Cardiac muscle cell (in vitro differentiated cells and primary cell): ENCODE results near the gene TLE4. TPM values are rescaled to one million over a fixed set of nuclear protein-coding genes. Genes with fewer than 3 reads are reported as not detected.

Experiments used
- DNase-seq, 2 donors: peaks; one replicate each; pipeline versions ENCODE4 v3.0.0 to v3.0.0-alpha.2; 2010 to 2017; ENCODE audit warnings: low read depth in 1 of 2, low spot score in 1 of 2
- H3K27ac ChIP-seq: fragments of 200-600 bp; sonication (generic); 2 replicates; pipeline ENCODE4 v1.5.1; 2016
- H3K27me3 ChIP-seq: fragments of 200-600 bp; sonication (generic); 2 replicates; pipeline ENCODE4 v1.6.0; 2016; ENCODE audit warnings: control low read depth
- H3K36me3 ChIP-seq: fragments of 200-600 bp; sonication (generic); 2 replicates; pipeline ENCODE4 v1.5.1; 2016; ENCODE audit warnings: control low read depth
- H3K4me1 ChIP-seq: fragments of 200-600 bp; sonication (generic); 2 replicates; pipeline ENCODE4 v1.8.1; 2017; ENCODE audit warnings: low read depth, mild to moderate bottlenecking, mixed run types
- H3K4me3 ChIP-seq: fragments of 200-600 bp; sonication (generic); 2 replicates; pipeline ENCODE4 v1.5.1; 2016; ENCODE audit warnings: mild to moderate bottlenecking
- H3K9me3 ChIP-seq: fragments of 200-600 bp; sonication (generic); 2 replicates; pipeline ENCODE4 v1.5.1; 2017; ENCODE audit warnings: low read depth, mild to moderate bottlenecking, control low read depth
- CTCF ChIP-seq: IDR thresholded peaks from 2 replicates; pipeline ENCODE4 v1.5.1; 2012; ENCODE audit warnings: low read depth, mild to moderate bottlenecking, low read length
- polyA plus RNA-seq: library from polyadenylated mRNA; unstranded; fragments of >200 nt; fragmentation: Nextera tagmentation; extraction: Ambion mirVana; gene quantifications from 2 replicates; pipeline ENCODE4 v1.2.1, GENCODE V29; 2016
- total RNA-seq: library from RNA; depleted of rRNA; stranded (reverse); fragments of >200 nt; gene quantifications from 2 replicates; pipeline ENCODE4 v1.2.3, GENCODE V29; 2016

TLE4 gene
- total and polyA plus RNA-seq, 2 experiments from 2014 or later, result 9.1 to 11.9 TPM

- no peak for TF ChIP-seq CTCF
- Histone ChIP-seq H3K27me3 (no peaks in the 10 kb centered on the region), H3K9me3 (no peaks in the 10 kb centered on the region), H3K27ac (no peak overlapping the region), H3K4me3 (no peak overlapping the region), H3K4me1 (no peaks in the 10 kb centered on the region), H3K36me3 (no peaks in the 10 kb centered on the region)
- DNase-seq, result no peak
These were observed 101.8 kb downstream of the TLE4 start for GRCh38 chr9:79673614-79674013.

DNA sequence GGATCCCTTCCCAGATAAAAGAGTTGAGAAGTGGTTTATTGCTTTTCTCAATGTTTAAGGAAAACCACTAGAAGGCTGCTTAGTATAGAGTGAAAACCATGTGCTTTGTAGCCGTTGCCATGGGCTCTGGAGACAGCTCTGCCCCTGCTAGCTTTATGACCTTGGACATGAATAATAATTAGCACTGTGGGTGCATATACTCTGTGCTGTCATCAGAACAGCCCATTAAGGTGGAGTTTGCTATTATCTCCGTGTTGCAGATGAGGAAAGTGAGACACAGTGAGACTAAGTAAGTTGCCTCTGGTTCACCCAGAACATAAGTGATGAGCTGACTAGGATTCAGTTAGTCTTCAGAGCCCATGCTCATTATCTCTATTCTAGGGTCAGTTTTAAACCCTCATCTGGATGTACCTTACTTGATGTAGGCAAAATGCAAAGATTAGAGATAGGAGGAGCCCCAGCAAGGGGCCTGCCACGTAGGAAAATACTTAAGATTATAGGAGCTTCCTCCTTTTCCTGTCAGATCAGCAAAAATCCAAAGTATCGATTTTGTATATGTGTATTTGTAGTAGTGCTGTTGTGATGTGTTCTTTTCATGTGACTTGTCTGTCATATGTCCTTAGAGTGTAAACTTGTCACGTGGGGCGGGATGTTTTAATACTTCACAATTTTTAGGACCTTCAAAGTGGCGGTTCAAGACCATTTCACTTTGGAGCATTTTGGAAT is 102.5 kb downstream of the TLE4 start:
- Histone ChIP-seq H3K4me3 (no peak overlapping the region), H3K27ac (no peak overlapping the region), H3K9me3 (no peaks in the 10 kb centered on the region), H3K27me3 (no peaks in the 10 kb centered on the region), H3K36me3 (no peaks in the 10 kb centered on the region), H3K4me1 (no peaks in the 10 kb centered on the region)
- TF ChIP-seq CTCF, result no peak
- no peak for DNase-seq

GRCh38 chr9:79681576-79681975 is 109.8 kb downstream of the TLE4 start:
- H3K27ac ChIP-seq, result no peak overlapping the region

DNA sequence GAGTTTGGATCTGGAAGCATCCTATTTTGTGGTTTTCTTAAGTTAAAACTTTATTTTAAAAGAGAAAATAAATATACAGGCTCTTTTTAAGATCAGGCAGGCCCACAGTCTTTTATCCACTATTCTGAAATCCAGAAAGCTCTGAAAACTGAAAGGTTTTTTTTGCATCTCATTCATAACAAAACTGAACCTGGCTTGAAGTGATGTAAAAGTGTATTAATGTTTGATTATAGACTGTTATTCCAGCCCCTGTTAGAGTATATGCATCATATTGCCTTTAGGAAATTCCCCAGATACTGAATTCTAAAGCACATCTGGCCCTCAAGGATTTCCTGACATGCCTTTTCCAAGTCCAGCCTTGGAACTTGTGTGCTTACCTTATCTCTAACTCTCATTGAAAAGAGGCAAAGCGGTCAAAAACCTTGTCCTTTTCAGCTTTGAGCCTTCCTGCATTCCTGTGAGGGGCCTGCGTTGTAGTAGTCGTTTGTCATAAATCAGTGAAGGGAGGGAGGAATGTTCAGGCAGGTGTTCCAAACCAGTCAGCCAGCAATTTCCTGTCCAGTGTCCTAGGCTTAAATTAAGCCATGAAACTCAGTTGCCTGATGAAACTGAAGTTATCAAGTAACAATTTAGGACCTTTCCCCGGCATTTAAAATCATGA is 110.4 kb downstream of the TLE4 start:
- no peaks in the 10 kb centered on the region for H3K9me3 ChIP-seq
- DNase-seq, result peak; percentile 27
- no peak for TF ChIP-seq CTCF
- H3K4me1 ChIP-seq, result peaks cover 5% of the 10 kb centered on the region
- H3K4me3 ChIP-seq, result no peak overlapping the region
- H3K36me3 ChIP-seq, result no peaks in the 10 kb centered on the region
- H3K27me3 ChIP-seq, result no peaks in the 10 kb centered on the region
- H3K27ac ChIP-seq, result no peak overlapping the region

More at GRCh38 chr9:79681576-79681975, 109.8 kb downstream of the TLE4 start:
- Histone ChIP-seq H3K4me3 (no peak overlapping the region), H3K36me3 (no peaks in the 10 kb centered on the region), H3K4me1 (peaks cover 5% of the 10 kb centered on the region), H3K27me3 (no peaks in the 10 kb centered on the region), H3K9me3 (no peaks in the 10 kb centered on the region)
- no peak for TF ChIP-seq CTCF
- no peak for DNase-seq

- peaks cover 5% of the 10 kb centered on the region for H3K4me1 ChIP-seq
- no peak for TF ChIP-seq CTCF
- DNase-seq, result no peak
- no peak overlapping the region for H3K27ac ChIP-seq
- no peaks in the 10 kb centered on the region for H3K9me3 ChIP-seq
- H3K27me3 ChIP-seq, result no peaks in the 10 kb centered on the region
- no peaks in the 10 kb centered on the region for H3K36me3 ChIP-seq
- H3K4me3 ChIP-seq, result no peak overlapping the region
These were observed 112.3 kb downstream of the TLE4 start for GRCh38 chr9:79684059-79684458.
